ENCODE results near the gene TRPM5. TPM values are rescaled to one million over a fixed set of nuclear protein-coding genes. Genes with fewer than 3 reads are reported as not detected.

The TRPM5 gene
- total RNA-seq, 1 donor from 2014 or later: not detected

GRCh38 chr11:2402890-2403645 lies 41.2 kb downstream of the TRPM5 start:
- DNase-seq: no peak

- no peak for DNase-seq
Observed at GRCh38 chr11:2402106-2402505, 42.2 kb downstream of the TRPM5 start.

GRCh38 chr11:2401436-2401984 lies 42.8 kb downstream of the TRPM5 start:
- no peak for DNase-seq

GRCh38 chr11:2400762-2401435 lies 43.4 kb downstream of the TRPM5 start:
- DNase-seq: no peak

- peak; percentile 99 for DNase-seq
Observed at GRCh38 chr11:2400069-2400761, 44.1 kb downstream of the TRPM5 start, which contains the start of gene TSSC4. Gene TSSC4 (plus strand): TSS chr11:2400750. CDS start chr11:2402634, 1,884 bp downstream.

- DNase-seq: no peak
Observed at GRCh38 chr11:2399488-2400068, 44.7 kb downstream of the TRPM5 start.

GRCh38 chr11:2398664-2399355 lies 45.5 kb downstream of the TRPM5 start:
- DNase-seq: no peak

GRCh38 chr11:2397005-2397404 lies 47.3 kb downstream of the TRPM5 start:
- no peak for DNase-seq

GRCh38 chr11:2396471-2396870 lies 47.8 kb downstream of the TRPM5 start:
- no peak for DNase-seq

- no peak for DNase-seq
Observed at GRCh38 chr11:2395856-2396255, 48.5 kb downstream of the TRPM5 start.

- DNase-seq: no peak
Observed at GRCh38 chr11:2395211-2395730, 49.0 kb downstream of the TRPM5 start.

- no peak for DNase-seq
Observed at GRCh38 chr11:2394818-2395105, 49.6 kb downstream of the TRPM5 start.

Other genes starting within 250 kb of the TRPM5 start
- gene ASCL2, start 173.9 kb downstream of the TRPM5 start, total RNA-seq: 1.4 TPM
- gene C11orf21, start 142.6 kb downstream of the TRPM5 start, total RNA-seq: 0.16 TPM
- not detected for gene TSPAN32, start 142.5 kb downstream of the TRPM5 start, total RNA-seq
- gene CD81, start 67.2 kb downstream of the TRPM5 start, total RNA-seq: 69.4 TPM
- 25.7 TPM for gene TSSC4, start 43.8 kb downstream of the TRPM5 start, total RNA-seq
- gene KCNQ1, start 494 bp upstream of the TRPM5 start, total RNA-seq: 0.31 TPM

Measured in occipital lobe (tissue), 2 donors.